Heart right ventricle (tissue), 16 donors: Measurements from ENCODE around the gene SDHAF4. TPM values are rescaled to one million over a fixed set of nuclear protein-coding genes. Genes with fewer than 3 reads are reported as not detected.

Source experiments
- ATAC-seq, 8 donors: fragments of 200-7000 bp; cut with Tn5 transposase; one replicate each; pipeline ENCODE4 v1.9.1; 2020; ENCODE audit warnings: mild to moderate bottlenecking in 8 of 8, moderate library complexity in 8 of 8, moderate number of reproducible peaks in 1 of 8
- DNase-seq, 2 donors: peaks; one replicate each; pipeline ENCODE4 v3.0.0-alpha.2; 2020
- H3K27ac ChIP-seq, 10 donors: fragments of 200-600 bp; sonication (generic) in 2 of 10; one replicate each; pipeline versions ENCODE4 v1.5.0 to v1.8.0; 2020 to 2022; ENCODE audit warnings: mild to moderate bottlenecking in 3 of 10
- H3K27me3 ChIP-seq, 7 donors: fragments of 200-600 bp; one replicate each; pipeline ENCODE4 v1.8.0; 2021 to 2022; ENCODE audit warnings: mild to moderate bottlenecking in 2 of 7
- H3K36me3 ChIP-seq, 9 donors: fragments of 200-600 bp; sonication (generic) in 1 of 9; one replicate each; pipeline versions ENCODE4 v1.5.0 to v1.8.0; 2020 to 2022; ENCODE audit warnings: mild to moderate bottlenecking in 2 of 9
- H3K4me1 ChIP-seq, 9 donors: fragments of 200-600 bp; sonication (generic) in 1 of 9; one replicate each; pipeline versions ENCODE4 v1.5.0 to v1.8.0; 2020 to 2022; ENCODE audit warnings: mild to moderate bottlenecking in 4 of 9
- H3K4me3 ChIP-seq, 10 donors: fragments of 200-600 bp; sonication (generic) in 2 of 10; one replicate each; pipeline versions ENCODE4 v1.5.0 to v1.8.0; 2020 to 2022; ENCODE audit warnings: mild to moderate bottlenecking in 7 of 10, moderate library complexity in 2 of 10
- H3K9me3 ChIP-seq, 11 donors: fragments of 200-600 bp in 10 of 11; sonication (generic) in 2 of 11; one replicate each; pipeline versions ENCODE4 v1.5.0 to v1.8.0; 2013 to 2022; ENCODE audit warnings: mild to moderate bottlenecking in 2 of 11, control low read depth in 1 of 11, moderate library complexity in 1 of 11
- WGBS, 2 donors: extraction: QIAGEN DNeasy Blood & Tissue Kit; methylation state at CpG; one replicate each; pipeline ENCODE4 v1.1.7; 2013; ENCODE audit warnings: inconsistent platforms in 1 of 2; 5-methylcytosine and 5-hydroxymethylcytosine counted together
- intact Hi-C, 10 donors: fragments of 100-400 bp; cut with DNase I; formaldehyde crosslinking; loops; one replicate each; pipeline versions ENCODE4 v1.11.1 to v1.14.2; 2022
- polyA plus RNA-seq, 2 donors: library from polyadenylated mRNA; stranded (reverse); fragments of 200-250 nt; gene quantifications; one replicate each; pipeline ENCODE4 v1.2.3, GENCODE V29; 2013
- total RNA-seq, 10 donors: library from RNA; stranded (reverse); fragmentation: NEBNext Ultra II Directional in 3 of 10; extraction: Animal tissue kit (Norgen Biotek cat#: 25700) in 3 of 10; gene quantifications; one replicate each; pipeline versions ENCODE4 v1.2.1 to v1.2.4, GENCODE V29; 2021 to 2023
- TF ChIP-seq, protein P1 (sequence below), 9 donors: fragments of 200-600 bp; sonication (generic) in 2 of 9; IDR thresholded peaks; one replicate each; pipeline versions ENCODE4 v1.5.0 to v1.8.0; 2021 to 2022; ENCODE audit warnings: antibody characterized with exemption in 9 of 9, mild to moderate bottlenecking in 5 of 9, moderate library complexity in 1 of 9
- donor health status: Arrhythmogenic right ventricular cardiomyopathy.
- donor health status: ischemic (EF 13 %, LVEDD 7.1; RV severe dilation, severe dysfunction).
- donor health status: healthy with polysubstance abuse.
- donor health status: DM: no; HTN: yes; CAD: no.
- donor health status: DM: no; HTN: no; CAD: no.
- donor health status: ischemic (EF 25% LVEDD 6.9; RV normal size, moderate dysfunction).
- donor health status: ischemic (EF 25% LVEDD 5.7; RV mildly dilated, moderate dysfunction).
- donor health status: healthy.
- donor health status: DM: yes; HTN: yes; CAD: no.
- donor health status: Ischemic cardiomyopathy.
- donor health status: ischemic (EF 35%, LVEDD 5.7; RV mildly dilated, moderate dysfunction).
- donor health status: nonischemic (EF 11% LVEDD 7.7; RV severe dilation, severe dysfunction).
- donor health status: DM: yes; HTN: yes; CAD: no.
- donor health status: PGD.
- donor health status: ischemic (EF 29% LVEDD 5.4; RV normal size, mild dysfunction).
- donor health status: nonischemic (EF 23%, LVEDD 6.1; RV moderate dilation, normal function).

Gene SDHAF4
- total and polyA plus RNA-seq, 12 donors = 6.2 to 26.8 (median 17.7) TPM

DNA sequence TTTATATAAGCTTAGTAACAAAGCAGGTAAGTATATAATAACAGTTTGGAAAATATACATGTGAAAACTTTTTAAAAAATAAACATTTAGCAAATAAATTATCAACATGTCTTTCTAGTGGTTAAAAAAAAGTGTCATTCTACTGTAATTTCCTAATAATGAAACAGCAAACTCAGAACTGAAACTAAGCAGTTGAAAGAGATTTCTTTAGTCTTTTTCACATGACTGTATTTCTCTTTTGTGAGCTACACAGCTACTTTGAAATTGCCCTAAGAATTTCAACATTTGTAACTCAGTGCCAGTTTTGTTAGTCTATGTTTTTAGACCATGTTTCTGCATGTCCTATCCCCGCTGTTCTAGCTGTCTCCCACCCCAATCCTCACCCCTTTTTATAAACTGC is 28.4 kb upstream of the SDHAF4 start:
- 92 to 95% methylated on average over 1 of the region's 1 CpG for WGBS, 2 donors
- no peak for DNase-seq
- TF ChIP-seq, protein P1, sequence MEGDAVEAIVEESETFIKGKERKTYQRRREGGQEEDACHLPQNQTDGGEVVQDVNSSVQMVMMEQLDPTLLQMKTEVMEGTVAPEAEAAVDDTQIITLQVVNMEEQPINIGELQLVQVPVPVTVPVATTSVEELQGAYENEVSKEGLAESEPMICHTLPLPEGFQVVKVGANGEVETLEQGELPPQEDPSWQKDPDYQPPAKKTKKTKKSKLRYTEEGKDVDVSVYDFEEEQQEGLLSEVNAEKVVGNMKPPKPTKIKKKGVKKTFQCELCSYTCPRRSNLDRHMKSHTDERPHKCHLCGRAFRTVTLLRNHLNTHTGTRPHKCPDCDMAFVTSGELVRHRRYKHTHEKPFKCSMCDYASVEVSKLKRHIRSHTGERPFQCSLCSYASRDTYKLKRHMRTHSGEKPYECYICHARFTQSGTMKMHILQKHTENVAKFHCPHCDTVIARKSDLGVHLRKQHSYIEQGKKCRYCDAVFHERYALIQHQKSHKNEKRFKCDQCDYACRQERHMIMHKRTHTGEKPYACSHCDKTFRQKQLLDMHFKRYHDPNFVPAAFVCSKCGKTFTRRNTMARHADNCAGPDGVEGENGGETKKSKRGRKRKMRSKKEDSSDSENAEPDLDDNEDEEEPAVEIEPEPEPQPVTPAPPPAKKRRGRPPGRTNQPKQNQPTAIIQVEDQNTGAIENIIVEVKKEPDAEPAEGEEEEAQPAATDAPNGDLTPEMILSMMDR (IDR thresholded peaks at IDR 0.05) = no peak
- Histone ChIP-seq H3K4me3 (no peak overlapping the region), H3K27me3 (no peaks in the 10 kb centered on the region), H3K9me3 (no peaks in the 10 kb centered on the region), H3K27ac (no peak overlapping the region), H3K36me3 (peaks cover 0 to 97% (median 3%) of the 10 kb centered on the region in 9 donors), H3K4me1 (peaks cover 0 to 6% (median 0%) of the 10 kb centered on the region in 9 donors)
- ATAC-seq = no peak
- intact Hi-C loops = no loop called here

DNA sequence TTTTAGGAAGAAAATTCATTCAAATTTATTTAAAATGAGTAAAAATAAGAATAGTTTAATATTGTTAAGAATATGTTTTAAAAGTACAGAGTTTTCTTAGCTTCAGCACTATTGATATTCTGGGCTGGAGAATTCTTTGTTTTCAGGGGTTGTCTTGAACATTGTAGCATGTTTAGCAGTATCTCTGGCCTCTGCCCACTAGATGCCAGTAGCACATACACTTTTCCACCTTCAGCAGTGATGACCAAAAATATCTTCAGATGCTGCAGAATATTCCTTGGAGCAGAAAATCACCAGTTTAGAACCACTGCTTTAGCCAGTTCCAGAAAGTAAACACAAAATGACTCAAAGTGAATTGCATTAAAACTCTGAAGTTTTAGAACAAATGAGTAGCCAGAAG is 19.4 kb upstream of the SDHAF4 start:
- no peak for DNase-seq
- TF ChIP-seq, protein P1 (IDR thresholded peaks at IDR 0.05) = peak in 7 of 9 donors; percentile 37 to 67 (median 52)
- Histone ChIP-seq H3K27ac (no peak overlapping the region), H3K4me1 (peaks cover 0 to 5% (median 0%) of the 10 kb centered on the region in 9 donors), H3K9me3 (no peaks in the 10 kb centered on the region), H3K27me3 (no peaks in the 10 kb centered on the region), H3K36me3 (peaks cover 0 to 35% (median 6%) of the 10 kb centered on the region in 9 donors), H3K4me3 (no peak overlapping the region)
- intact Hi-C loops = loop anchor here in 8 of 10 donors (5.0 to 10.0 kb wide), 5 partner anchors 140 to 407 kb away; partner anchors contain the start of gene B3GAT2 (in 2 of the 8)
- peak; percentile 58 to 85 (median 72) for ATAC-seq

DNA sequence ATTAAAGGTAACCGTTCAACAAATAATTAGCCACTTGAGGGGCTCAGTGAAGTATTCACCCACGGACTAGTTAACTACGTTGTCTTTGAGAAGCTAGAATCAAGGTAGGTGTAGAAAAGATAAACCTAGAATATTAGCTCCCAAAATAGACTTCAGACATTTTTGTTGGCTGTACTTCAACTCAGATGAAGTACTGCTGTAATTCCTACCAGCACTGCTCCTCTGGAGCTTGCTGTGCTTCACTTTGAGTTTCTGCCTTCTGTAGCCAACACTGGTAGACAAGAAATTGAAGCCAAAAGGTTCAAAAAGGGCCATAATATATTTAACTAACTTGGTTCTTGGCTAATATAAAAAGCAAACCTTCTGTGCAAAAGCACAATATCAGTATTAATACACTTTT is 18.8 kb upstream of the SDHAF4 start:
- H3K27ac ChIP-seq = no peak overlapping the region
- intact Hi-C loops = loop anchor here in 8 of 10 donors (1.0 to 10.0 kb wide), 6 partner anchors 139 to 407 kb away; partner anchors contain the start of gene B3GAT2 (in 2 of the 8)
- ATAC-seq = peak in 7 of 8 donors; percentile 32 to 80 (median 65)

DNA sequence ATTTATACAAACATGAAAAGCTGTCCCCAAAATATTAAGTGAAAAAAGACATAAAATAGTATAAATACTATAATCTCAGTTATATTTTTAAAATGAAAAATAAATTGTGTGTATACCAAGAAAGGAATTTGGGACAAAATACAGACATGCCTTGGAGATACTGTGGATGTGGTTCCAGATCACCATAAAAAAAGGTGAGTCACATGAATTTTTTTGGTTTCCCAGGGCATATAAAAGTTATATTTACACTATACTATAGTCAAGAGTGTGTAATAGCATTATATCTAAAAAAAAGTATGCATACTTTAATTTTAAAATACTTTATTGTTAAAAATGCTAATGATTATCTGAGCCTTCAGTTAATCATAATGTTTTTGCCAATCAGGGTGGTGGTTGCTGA is 17.4 kb upstream of the SDHAF4 start:
- Histone ChIP-seq H3K4me3 (no peak overlapping the region), H3K9me3 (no peaks in the 10 kb centered on the region), H3K27me3 (no peaks in the 10 kb centered on the region), H3K4me1 (peaks cover 0 to 5% (median 0%) of the 10 kb centered on the region in 9 donors), H3K27ac (no peak overlapping the region), H3K36me3 (peaks cover 0 to 16% (median 0%) of the 10 kb centered on the region in 9 donors)
- intact Hi-C loops = loop anchor here in 8 of 10 donors (5.0 to 10.0 kb wide), 5 partner anchors 138 to 405 kb away; partner anchors contain the start of gene B3GAT2 (in 2 of the 8)
- DNase-seq (no peak), ATAC-seq (no peak)
- TF ChIP-seq, protein P1 (IDR thresholded peaks at IDR 0.05) = no peak

More for the DNA sequence above, 18.8 kb upstream of the SDHAF4 start:
- Histone ChIP-seq H3K4me3 (no peak overlapping the region), H3K36me3 (peaks cover 0 to 29% (median 6%) of the 10 kb centered on the region in 9 donors), H3K9me3 (no peaks in the 10 kb centered on the region), H3K27me3 (no peaks in the 10 kb centered on the region), H3K4me1 (peaks cover 0 to 5% (median 0%) of the 10 kb centered on the region in 9 donors)
- TF ChIP-seq, protein P1 (IDR thresholded peaks at IDR 0.05) = no peak
- no peak for DNase-seq
- 49 to 61% methylated on average over 3 of the region's 3 CpGs for WGBS, 2 donors
